OCI-LY1 (cell line): ENCODE measurements around the gene CLUH.

ENCODE experiments used
- CTCF ChIP-seq: fragments of 200-600 bp; sonication (generic), shearing (Covaris generic); IDR thresholded peaks from 2 replicates; pipeline ENCODE4 v1.5.1; 2017; ENCODE audit warnings: mild to moderate bottlenecking, antibody characterized with exemption, low read length, moderate library complexity, mixed read lengths
- EZH2 ChIP-seq: fragments of 200-600 bp; sonication (generic), shearing (Covaris generic); IDR thresholded peaks from 2 replicates; pipeline ENCODE4 v1.8.0; 2017; ENCODE audit warnings: borderline replicate concordance, mixed run types, mild to moderate bottlenecking, antibody characterized with exemption, low read length, moderate library complexity, mixed read lengths

- peak; percentile 21; the same call in 1 of the 2 replicates for TF ChIP-seq CTCF
- no peak for TF ChIP-seq EZH2
These were observed 21.1 kb downstream of the CLUH start for GRCh38 chr17:2690165-2691068.
